HG03520 (cell line): ENCODE measurements around the gene RDX.

Source experiments
- ATAC-seq: cut with Tn5 transposase; IDR thresholded peaks from one replicate; pipeline ENCODE4 v1.9.1; 2021; ENCODE audit warnings: mild to moderate bottlenecking, moderate library complexity; ENCODE audit not compliant: unreplicated experiment

Gene RDX

DNA sequence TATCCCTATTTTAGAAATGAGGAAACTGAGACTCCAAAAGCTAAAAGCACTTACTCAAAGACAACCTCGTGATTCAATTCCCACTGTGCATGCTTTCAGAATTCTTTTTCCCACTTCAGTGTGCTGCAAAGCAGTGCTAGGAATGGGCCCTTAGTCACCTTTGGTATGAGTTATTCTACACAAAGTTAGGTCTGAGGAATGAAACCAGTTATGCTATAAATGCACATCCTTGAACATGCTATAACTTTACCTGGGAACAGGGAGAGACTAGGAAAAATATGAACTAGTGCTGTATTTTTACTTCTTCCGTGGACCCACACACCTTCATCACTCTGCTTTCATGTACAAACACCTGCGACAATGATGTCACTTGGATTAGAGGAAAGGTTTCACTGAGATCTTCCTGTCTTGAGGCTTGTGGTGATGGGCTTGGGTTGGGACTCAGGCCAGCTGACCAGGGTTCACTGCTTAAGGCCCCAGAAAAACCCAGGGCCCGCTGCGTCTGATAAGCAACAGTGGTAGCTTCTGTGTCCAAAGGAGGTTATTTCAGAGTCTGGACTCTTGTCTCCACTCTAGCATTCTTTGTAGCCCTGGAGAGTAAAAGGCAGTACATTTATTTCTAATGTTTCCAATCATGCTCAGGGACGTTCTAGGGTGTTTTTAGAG is 121.6 kb downstream of the RDX start:
- no peak for ATAC-seq

DNA sequence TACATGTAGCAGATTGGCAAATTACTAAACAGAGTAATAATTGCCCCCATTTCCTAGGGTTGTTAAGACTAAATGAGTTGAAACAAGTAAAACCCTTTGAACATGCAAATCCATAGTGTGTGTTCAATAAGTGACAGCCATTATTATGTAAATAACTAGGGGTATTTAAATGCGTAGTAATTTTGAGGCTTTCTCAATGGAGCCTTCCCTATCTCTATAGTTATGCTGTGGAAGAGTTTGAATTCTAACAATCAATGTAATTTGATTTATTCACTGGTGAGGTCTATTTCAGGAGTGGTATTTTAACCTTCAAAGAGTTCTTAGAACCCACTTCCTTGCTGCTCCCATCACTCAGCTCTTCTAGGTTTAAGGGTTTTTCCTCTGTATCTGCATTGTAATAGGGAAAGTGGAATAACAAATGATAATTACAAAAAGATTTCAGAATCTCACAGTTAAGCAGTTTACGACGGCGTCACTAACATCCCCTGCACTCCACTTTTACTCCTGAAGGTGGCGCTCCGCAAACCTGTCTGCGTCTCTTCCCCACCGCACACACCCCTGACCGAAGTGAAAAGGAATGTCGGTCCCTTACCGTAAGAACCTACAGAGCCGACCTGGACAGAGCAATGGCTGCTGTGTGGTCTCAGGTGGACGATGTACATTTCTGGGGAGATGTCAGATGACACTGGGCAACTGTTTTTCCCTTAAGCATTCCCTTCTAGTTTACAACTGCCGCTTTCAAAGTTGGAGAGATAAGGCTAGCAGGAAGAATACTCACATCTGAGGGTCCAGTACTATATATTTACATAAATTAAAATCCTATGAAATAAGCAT is 122.4 kb downstream of the RDX start:
- ATAC-seq = no peak

DNA sequence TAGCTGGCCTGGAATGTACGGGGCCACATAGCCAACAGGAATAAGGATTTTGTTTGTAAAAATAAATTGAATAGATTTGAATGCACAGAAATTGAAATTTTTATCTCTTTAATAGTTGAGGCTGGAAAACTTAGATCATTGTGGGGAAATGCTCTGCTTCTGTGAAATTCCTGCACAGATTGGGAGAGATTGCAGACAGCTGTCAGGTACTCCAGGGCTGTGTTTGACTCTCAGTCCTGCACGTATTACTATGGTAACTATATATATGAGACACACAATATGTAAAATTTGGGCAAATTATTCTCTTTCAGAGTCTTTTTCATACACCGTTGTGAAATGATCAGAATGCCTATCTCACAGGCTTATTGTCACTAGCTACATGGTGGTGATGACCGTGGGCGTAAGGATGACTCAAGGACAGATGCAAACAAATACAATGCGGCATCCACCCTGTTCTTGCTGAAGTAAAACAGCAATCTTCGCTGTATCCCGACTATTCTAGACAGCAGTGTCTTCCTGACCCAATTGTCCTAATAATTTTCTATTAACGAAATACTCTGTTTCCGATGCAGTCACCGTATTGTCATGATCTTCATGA is 123.8 kb downstream of the RDX start:
- no peak for ATAC-seq

DNA sequence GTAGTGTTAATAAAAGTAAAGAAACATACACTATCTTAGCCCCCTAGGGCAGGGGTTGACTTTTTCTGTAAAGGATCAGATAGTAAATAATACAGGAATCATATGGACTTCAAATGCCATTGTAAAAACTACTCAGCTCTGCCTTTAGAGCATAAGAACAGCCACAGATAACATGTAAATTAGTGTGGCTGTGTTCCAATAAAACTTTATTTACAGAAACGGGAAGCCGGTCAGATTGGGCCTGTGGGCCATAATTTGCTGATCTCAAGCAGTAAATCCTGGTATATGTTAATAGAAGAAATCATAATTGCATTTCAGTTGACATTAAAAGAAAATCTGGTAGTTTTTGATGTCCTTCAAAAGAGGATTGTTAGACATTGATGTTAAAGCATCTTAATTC is 126.7 kb downstream of the RDX start:
- ATAC-seq = no peak

DNA sequence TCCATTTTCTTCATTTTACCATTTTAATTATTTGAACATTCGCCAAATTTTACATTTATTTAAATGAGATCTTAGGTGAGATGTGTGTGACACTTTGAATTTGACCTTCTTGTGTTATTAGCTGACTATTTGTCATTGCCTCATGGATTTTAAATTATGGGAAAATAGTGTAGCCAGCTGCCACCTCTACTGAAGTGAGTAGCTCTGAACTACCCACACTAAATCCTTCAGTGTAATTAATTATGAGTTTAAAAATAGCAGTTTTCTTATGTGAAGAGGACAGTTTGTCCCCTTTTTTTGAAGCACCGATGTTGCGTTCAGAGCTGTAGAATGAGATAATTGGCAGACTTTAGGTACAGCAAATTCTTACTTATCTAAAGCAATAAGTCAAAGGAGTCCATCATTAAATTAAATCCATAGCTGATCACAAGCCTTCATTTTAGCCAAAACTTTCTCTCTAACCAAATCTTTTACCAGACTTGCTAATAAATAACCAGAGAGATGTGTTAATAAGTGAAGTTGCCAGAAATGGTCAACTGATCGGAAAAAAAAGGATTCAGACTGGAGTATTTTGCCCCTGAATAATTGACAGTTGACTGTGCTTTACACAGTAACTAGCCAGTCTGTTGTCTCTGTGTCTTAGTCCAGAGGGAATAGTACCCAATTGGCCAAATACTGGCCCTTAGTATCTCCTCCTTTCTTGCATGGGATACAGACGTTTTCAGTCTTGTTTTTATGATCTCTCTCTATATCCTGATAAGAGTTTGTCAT is 128.2 kb downstream of the RDX start:
- no peak for ATAC-seq

DNA sequence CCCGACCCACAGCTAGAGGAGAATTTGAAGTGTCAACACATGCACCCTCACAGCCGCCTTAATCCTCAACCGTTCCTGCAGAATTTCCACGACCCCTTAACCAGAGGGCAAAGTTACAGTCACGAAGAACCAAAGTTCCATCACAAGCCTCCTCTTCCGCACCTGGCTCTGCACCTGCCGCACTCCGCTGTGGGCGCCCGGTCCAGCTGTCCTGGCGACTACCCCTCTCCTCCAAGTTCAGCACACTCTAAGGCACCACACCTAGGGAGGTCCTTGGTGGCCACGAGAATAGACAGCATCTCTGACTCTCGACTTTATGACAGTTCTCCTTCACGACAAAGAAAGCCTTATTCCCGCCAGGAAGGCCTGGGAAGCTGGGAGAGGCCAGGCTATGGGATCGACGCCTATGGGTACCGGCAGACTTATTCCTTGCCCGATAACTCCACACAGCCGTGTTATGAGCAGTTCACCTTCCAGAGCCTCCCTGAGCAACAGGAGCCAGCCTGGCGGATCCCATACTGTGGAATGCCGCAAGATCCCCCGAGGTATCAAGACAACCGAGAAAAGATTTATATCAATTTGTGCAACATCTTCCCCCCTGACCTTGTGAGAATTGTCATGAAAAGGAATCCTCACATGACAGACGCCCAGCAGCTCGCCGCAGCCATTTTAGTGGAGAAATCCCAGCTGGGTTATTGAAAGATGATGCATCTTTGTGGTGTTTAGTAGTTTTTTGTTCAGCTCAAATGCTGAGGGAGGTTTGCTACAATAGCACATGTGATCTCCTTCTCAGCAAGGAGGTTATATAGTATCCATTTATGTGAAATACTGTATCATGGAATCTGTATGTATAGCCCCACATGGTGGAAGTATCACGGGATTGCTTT is 131.1 kb downstream of the RDX start:
- no peak for ATAC-seq

DNA sequence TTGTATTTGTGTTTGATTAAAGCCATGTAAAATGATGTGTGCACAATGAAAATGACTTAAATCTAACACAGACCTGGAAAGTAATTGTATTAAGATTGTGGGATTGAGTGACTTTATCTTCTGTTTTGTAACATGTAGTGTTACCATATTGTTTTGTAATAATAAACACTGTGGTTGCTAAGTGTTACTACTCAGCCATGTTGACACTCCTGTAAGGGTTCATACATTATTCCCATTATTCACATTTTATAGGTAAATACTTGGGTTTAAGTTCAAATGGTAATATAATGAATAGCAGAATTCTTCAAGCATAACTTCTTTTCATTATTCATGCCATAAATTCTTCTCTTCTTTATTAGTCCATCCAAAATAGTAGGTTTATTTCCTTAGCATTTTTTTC is 134.2 kb downstream of the RDX start:
- ATAC-seq = no peak

DNA sequence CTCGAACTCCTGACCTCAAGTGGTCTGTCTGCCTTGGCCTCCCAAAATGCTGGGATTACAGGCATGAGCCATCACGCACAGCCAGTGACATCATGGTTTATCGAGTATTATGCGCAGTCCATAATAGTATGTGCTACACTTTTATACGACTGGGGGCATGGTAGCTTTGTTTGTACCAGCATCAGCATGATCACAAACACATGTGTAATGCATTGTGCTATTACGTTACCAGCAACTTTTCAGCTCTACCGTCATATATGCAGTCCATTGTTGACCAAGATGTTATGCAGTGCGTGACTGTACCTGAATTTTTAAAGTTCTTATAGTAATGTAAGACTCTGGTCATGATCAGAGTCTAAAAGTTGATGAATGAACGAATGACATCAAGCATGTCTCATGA is 135.4 kb downstream of the RDX start:
- ATAC-seq = no peak

DNA sequence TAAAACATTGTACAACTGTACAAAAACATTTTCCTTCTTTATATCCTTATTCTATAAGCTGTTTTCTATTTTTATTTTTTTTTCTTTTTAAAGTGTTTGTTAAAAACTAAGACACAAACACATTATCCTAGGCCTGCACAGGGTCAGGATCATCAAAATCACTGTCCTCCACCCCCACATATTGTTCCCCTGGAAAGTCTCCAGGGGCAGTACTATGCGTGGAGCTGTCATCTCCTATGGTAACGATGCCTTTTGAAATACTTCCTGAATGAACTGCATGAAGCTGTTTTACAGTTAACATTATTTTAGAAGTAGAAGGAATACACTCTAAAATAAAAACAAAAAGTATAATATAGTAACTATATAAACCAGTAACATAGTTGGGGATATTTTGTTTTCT is 136.0 kb downstream of the RDX start:
- no peak for ATAC-seq

DNA sequence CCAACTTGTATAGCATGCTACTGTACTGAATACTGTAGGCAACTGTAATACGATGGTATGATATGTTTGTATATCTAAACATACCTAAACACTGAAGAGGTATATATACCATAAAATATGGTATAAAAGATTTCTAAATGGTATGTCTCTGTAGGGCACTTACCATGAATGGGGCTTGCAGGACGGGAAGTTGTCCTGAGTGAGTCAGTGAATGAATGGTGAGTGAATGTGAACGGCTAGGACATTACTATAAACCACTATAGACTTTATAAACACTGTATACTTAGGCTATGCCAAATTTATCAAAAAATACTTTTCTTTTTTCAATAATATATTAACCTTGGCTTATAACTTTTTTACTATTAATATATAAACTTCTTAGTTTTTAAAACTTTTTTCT is 136.4 kb downstream of the RDX start:
- no peak for ATAC-seq

DNA sequence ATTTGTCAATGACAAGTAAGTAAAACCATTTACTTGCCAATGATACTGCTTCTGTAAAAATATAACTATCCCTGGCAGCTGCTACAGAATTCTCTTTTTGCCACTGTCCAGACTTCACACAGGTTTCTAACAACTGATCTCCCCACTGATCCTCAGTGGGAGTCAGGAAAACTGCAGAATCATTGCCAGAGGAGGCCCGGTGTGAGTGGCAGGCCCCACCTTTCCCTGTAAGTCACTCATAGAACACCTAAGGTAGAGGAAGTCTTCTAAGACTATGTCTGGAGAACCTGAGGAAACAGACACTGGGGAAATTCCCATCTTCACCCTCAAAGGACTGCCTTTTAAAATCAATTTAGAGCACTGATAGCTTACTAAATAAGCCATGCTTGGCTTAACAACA is 136.9 kb downstream of the RDX start:
- ATAC-seq = no peak

DNA sequence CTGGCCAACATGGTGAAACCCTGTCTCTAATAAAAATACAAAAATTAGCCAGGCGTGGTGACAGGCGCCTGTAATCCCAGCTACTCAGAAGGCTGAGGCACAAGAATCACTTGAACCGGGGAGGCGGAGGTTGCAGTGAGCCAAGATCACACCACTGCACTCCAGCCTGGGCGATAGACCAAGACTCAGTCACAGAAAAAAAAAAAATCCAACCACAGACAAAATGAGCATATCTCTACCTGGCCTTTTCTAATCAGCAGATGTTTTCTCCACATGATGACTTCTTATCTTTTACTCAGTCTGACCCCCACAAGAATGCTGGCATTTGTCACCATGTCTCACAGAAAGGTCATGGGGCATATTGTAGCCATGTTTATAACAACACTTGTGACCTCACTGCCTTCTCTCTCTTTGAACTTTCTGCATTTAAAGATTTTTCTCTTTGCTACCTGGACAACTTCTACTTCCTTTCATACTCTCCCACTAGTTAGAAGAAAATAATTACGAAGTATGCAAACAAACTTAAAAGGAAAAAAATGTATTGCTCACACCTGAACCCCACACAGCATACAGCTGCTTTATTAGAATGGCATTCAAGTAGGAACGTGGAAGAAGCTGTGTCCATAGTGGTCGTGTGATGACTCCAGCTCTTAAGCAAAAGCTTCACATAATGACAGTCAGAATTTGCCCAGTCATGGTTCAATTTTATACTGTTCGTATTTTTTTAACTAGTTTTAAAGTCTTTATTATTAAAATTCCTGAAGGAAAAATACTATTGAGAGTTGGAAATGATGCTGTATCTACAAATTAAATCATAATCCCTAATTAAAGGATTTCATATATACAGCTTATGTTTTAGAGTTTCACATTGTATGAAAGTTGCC is 137.9 kb downstream of the RDX start:
- no peak for ATAC-seq

DNA sequence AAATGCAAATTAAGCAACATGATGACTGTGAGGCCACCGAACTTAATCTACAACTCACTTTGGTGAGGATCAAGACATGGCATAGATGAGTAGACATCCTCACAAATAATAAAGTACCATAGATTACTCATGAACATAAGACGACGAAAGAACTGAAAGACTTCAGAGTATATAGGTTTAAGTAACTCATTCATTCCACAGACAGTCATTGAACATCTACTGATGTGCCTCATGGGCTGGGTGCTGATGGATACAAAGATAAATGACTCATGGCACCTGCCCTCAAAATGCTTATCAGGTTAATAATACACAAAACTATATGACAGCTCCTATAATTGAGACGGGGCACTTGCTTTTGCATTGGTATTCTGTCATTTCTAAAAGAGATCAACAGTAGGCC is 139.9 kb downstream of the RDX start:
- no peak for ATAC-seq

DNA sequence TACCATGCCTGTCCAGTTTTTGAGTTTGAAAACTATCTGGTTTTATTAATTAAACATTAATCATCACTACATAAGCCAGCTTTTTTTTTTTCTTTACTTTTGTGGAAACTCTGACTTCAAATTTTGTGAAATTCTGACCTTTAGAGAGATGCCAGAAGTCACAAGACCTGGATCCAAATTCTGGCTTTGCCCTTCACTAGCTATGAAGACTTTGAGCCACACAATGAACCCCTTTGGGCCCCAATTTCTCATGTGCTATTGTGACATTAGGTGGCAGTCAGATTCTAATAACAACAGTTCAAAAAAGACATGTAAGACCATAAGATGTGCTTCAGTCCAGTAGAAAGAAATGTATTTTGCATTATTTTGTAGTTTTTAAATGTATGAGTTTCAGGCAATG is 142.9 kb downstream of the RDX start:
- no peak for ATAC-seq

DNA sequence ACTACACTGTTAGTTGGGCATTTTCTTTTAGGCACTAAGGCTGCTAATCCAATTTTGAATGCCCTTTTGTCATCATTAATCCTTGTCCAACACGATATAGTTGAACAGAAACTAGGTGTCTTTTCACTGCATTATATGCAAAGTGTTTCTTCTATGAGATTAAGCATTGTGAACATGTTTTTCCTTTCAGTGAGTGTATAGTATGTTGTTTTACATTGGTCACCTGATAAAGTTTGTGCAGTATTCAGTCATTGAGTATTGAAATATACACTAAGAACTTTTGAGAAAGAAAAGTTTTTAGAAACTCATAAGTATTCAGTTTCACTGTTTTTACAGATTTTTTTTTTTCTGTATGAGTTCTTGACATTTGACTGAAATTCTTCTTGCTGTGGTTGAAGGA is 144.2 kb downstream of the RDX start:
- ATAC-seq = no peak

DNA sequence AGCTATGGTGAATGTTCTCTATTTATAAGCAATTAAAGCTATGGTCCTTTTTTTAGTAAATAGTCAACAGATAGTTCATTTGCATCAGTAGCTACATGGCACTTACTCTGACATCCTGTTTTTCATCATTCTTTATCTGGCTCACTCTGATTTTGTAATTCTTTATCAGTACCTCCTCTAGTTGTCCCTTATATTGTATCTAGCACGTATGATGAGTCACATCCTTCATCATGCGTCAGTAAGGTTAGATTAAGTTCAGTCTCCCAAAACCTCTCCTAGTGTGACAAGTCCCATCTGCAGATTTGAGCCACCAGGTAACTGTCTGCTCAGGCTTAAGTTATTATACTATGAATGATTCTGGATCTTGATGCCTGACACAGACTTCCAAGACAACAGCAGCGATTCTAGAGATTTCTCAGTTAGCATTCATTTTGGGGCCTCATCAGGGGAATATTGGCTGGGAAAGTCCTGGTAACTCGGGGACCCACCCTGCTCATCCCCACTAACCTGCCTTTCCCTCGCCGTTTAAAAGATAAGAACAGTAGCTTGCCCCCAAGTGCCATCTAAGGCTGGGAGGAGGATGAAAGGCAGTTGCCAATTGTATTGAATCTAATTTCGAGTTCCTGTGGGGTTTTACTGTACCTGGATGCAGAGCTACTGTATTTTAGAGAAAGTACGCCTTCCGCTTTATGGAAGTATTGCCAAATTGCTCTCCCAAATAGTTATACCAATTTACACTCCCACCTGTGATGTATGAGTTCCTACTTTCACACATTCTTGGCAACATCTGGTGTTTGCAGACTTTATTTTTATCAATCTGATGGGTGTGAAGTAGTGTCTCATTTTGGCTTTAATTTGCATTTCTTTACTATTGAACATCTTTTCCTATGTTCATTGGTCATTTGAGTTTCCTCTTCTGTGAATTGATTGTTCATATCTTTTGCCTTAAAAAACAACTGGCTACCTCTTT is 147.4 kb downstream of the RDX start:
- ATAC-seq = no peak

DNA sequence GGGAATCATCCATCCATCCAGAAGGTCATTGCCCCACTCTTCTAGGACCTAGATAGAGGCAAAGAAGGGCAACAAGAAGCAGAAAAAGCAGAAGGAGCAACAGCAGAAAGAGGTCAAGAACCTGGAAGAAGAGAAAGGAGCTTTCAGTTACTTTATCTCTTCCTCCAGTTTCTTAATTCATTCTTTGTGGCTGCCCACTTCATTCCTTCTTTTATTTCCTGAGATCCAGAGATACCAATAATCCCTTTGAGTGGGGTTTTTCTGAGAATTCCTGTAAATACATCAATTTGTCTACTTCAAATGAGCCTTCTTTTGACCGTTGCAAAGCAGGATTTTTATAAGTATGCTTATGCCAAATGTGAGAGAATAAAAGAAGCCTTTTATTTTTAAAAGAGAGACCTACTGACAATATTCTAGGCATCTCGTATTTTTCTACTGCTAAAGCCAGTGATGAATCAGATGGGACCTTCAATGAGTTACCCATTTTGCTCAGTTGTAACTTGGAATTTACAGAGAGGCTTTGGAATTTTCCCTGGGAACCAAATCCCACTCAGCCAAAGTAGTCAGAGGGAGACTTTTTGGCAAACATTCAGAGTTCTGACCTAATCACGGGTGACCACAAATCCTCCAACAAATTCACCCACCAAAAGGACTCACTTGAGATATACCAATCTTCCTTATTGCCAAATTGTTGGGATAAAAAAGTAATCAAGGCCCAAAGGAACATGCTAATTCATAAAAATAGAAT is 148.3 kb downstream of the RDX start:
- ATAC-seq = no peak

DNA sequence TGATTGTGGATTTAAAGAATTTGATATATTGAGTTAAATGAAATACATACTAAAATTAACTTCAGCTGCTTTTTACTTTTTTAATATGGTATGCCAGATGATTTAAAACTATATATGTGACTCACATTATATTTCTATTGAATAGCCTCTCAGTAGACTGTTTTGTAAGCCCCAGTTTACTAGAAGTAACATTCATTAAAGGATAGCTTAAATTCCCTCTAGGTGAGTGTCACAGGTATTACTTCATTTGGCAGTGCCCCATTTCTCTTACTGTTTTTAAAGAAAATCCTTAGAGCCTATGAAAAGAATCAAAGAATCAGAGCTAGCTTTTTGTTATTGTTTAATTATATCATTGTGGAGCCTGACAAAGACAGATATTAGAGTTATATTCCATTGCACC is 154.6 kb downstream of the RDX start:
- no peak for ATAC-seq
